ENCODE data around the gene KLF13.

- no peak for TF ChIP-seq CTCF (IDR thresholded peaks at IDR 0.05)
- TF ChIP-seq POLR2A (IDR thresholded peaks at IDR 0.05), result no peak
- TF ChIP-seq POLR2AphosphoS5 (IDR thresholded peaks at IDR 0.05; ENCODE audit: insufficient read depth in 1 of 2, low read depth in 1 of 2), result no peak
Measured at GRCh38 chr15:31293655-31294054, 33.0 kb upstream of the KLF13 start.

Measured in vagina (tissue), 2 donors.